Measurements from ENCODE around the gene CEMIP.

DNA sequence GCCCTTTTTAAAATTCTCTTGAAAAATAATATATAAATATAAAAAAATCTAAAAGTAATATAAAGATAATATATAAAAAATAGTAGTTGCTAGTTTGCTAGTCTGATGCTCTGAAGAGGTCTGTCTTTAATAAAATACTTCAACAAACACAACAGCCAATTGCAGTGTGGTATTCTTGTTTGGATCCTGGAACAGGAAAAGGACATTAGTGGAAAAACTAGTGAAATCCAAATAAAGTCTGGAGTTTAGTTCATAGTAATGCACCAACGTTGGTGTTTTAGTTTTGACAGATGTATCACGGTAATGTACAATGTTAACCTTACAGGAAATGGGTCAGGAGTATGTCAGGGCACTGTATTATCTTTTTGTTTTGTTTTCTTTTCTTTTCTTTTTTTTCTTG, 26.0 kb upstream of the CEMIP start:
- TF ChIP-seq, protein P1, sequence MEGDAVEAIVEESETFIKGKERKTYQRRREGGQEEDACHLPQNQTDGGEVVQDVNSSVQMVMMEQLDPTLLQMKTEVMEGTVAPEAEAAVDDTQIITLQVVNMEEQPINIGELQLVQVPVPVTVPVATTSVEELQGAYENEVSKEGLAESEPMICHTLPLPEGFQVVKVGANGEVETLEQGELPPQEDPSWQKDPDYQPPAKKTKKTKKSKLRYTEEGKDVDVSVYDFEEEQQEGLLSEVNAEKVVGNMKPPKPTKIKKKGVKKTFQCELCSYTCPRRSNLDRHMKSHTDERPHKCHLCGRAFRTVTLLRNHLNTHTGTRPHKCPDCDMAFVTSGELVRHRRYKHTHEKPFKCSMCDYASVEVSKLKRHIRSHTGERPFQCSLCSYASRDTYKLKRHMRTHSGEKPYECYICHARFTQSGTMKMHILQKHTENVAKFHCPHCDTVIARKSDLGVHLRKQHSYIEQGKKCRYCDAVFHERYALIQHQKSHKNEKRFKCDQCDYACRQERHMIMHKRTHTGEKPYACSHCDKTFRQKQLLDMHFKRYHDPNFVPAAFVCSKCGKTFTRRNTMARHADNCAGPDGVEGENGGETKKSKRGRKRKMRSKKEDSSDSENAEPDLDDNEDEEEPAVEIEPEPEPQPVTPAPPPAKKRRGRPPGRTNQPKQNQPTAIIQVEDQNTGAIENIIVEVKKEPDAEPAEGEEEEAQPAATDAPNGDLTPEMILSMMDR (conservative IDR thresholded peaks at IDR 0.05; ENCODE audit: low read depth, low read length) = no peak
- TF ChIP-seq EZH2 (IDR thresholded peaks at IDR 0.05; ENCODE audit: low read length, unreplicated experiment) = no peak

All from PC-3 (cell line).